Endometrium (tissue), 2 donors: ENCODE measurements around the gene ATP11B.
"Not testable (repeated sequence)": the region's sequence is repeated elsewhere in the genome, so short reads cannot be mapped to it uniquely, and the experiment has no call there.

Experiments used
- FAIRE-seq: peaks from 2 replicates; lab custom pipeline; 2012; peaks lifted over from hg19 to GRCh38; lab: Jason Lieb, UNC
- donor health status: control.
- donor health status: control.

ATP11B gene

DNA sequence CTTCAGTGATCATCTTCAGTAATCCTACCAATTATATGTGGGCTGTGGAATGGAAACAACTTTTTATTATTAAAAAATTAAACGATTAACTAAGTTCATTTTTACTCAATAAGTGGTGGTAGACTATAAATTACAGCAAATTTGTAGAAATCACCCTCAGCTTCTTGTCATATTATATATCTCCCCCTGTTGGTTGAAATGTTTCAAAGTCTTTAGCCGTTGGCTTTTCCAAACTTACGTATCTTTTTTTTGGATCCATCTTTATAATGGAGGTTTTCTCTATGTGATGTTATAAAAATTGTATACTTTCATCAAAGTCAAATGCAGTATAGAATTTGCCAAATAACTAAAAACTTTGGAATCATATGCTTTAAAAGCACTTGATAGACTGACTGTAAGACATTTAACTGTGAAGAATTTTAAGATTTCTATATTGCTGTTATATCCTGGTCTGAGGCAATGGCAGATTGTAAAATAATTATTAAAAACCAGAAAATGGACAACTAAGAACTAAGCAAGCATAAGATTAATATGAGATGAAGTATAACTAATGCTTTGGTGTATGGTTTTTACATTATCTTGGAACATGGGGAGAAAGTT lies 44.7 kb downstream of the ATP11B start:
- peak; percentile 80 for FAIRE-seq

DNA sequence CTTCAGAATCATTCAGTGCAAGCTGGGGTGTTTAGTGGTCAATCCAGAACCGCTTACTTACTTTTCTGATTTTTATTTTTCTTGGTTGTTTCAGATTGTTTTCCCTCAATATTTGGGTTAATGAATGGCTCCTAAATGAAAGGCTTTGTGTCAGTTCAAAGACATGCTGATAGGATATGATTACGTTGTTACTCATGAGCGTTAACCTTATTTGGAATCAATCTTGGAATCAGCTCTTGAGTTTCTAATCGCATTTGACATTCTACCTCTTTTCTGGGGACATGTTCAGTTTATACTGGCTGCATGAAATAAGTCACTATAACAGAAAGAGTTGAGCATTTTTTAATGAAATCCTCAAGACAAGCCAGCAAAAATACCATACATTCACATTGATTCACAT lies 50.2 kb downstream of the ATP11B start:
- no peak for FAIRE-seq

DNA sequence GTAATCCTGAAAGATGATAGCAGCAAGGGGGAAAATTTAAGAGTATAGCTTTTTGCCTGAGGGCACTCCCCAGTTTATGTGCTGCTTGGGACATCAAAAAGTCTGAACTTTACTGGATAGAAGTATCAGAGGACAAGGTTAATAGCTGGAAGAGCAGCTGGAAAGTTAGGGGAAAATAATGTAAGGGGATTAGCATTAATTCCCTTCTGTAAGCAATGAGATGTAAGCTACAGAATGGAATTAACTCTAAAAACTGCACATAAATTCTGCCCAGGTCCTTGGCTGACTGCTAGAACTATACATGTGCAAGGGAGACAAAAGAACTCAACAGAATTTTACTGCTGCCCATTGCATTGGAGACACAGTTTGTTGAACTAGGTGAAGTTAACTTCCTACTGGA lies 55.6 kb downstream of the ATP11B start:
- FAIRE-seq = no peak

DNA sequence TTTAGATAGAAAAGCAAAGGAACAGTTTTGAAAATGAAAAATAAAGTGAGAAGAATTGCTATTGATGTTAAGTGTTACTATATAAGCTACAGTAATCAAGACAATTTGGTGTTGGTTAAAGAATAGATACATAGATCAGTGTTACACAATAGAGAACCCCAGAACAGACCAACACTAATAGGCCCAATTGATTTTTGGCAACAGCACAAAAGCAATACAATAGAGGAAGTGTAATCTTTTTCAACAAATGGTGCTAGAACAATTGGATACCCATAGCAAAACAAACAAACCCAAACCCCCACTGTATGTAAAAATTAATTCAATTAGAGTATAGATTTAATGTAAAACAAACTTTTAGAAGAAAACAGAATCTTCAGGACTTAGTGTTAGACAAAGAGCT lies 61.8 kb downstream of the ATP11B start:
- FAIRE-seq = no peak

DNA sequence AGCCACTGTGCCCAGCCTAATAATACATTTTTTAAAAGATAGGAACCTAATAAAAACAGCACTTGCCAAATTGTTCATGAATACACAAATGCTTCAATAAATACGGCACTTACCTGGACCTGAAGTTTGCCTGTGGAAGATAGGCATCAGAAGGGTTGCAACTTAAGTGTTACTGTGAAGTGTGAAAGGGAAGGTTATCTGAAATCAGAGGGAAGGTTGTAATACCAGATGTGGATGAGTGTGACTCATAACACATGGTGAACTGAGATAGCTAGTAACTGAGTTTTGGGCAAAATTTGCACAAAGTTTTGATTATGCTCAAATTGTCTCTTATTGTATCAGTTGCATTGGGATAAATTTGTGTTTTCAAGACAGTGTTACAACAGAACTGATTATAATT lies 68.0 kb downstream of the ATP11B start:
- no peak for FAIRE-seq

DNA sequence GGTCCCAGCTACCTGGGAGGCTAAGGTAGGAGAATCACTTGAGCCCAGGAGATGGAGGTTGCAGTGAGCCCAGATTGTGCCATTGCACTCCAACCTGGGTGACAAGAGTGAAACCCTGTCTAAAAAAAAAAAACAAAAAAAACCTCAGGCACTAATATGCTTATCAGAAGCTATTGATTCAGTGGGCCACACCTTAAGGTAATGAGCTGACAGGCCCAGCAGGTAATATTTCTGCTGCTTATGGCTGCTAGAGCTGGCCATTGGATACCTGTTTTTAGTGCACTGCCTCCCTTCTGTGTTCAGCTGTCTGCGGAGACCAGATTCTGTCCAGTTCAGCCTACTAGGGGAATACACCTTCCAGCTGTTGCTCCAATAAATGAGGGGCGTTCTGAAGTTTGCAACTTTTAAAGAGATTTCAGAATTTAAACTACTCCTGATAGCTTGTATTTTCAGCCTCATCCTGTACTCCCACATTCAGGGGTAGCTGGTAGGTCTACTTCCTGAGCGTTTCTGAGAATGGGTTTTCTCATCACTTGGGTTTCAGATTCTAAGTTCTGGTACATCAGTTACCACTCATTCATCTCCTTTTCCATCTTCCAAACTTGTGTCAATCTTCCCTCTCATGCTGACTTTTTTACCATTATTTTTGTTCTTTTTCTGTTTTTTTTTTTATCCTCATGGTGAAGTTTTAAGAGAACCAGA lies 69.0 kb downstream of the ATP11B start:
- FAIRE-seq = no peak

DNA sequence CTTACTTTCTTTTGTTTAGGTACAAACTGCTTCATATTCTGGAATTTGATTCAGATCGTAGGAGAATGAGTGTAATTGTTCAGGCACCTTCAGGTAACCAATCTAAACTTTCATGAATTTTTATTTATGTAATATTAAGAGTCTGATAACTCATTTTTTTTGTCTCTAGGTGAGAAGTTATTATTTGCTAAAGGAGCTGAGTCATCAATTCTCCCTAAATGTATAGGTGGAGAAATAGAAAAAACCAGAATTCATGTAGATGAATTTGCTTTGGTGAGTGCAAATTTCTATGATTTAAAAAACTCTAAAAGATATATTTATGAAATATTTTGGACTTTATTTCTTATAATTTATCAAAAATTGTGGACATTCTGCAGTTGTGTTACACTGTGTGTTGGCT lies 75.8 kb downstream of the ATP11B start:
- FAIRE-seq = no peak

DNA sequence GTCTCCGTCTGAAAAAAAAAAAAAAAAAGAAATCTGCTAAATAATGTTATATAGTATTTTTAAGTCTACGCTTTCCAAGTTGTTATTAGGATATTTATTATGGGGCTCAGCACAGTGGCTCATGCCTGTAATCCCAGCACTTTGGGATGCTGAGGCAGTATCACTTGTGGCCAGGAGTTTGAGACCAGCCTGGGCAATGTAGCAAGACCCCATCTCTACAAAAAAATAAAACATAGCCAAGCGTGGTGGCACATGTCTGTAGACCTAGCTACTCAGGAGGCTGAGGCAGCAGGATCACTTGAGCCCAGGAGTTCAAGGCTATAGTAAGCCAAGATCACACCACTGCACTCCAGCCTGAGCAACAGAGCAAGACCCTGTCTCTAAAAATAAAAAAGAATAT lies 77.6 kb downstream of the ATP11B start:
- FAIRE-seq = not testable (repeated sequence)

DNA sequence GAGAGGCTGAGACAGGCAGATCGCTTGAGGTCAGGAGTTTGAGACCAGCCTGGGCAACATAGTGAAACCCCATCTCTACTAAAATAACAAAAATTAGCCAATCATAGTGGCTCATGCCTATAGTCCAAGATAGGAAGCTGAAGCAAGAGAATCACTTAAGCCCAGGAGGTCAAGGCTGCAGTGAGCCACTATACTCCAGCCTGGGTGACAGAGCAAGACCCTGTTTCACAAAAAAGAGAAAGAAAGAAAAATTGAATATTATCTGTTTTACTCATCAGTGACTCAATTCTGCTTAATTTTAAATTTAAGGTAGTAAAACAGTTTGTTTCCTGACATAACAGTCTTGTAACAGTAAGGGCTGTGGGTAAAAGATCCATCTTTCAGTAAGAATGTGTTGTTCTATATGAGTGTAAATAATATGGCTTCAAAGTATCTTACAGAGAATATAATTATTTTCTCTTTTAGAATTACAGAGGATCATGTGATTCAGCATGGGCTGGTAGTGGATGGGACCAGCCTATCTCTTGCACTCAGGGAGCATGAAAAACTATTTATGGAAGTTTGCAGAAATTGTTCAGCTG lies 85.8 kb downstream of the ATP11B start:
- FAIRE-seq = no peak

DNA sequence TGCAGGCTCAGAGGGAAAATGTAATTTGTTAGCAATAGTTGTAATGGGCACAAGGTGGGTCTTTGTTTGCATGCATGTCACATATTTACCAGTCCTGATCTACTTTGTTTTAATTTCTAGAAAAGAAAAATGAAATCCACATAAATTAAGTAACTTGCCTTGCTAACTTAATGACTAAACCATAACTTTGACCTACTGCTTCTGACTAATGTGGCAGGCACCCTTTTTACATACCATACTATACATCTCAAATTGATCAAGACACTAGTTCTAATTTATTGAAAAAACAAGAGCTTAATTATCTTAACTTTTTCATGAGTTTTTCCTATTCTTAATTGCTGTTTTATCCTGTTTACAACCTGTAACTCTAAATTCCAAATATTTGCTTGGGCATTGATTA lies 93.2 kb downstream of the ATP11B start:
- no peak for FAIRE-seq

DNA sequence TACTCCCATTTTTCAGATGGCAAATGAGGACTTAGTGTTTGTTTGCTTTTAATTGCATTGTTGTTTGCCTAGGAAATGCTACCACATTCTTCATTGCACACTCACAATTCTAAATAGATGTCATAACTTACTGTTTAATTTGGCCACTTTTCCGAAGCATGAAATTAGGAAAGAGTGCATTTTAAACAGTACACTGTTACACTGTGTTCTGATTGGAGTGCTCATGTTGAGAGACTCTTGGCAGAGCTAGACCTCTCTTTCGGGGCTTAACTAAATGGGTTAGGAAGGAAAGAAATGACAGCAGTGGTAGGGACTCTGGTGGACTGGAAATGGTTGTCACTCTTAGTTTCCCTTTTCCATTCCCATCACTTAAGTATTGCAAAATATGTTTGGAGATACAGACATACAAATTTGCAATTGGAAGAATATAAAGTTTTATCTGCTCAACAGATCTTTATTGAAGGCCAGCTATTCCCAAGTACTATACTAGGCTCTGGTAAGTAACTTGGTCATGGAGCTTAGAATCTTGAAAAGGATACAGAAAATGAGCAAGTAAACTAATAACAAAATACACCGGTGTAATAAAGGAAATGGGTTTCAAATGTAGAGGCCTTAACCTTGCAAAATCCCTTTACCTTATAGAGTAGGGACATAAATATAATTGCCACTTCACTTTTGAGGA lies 96.8 kb downstream of the ATP11B start:
- no peak for FAIRE-seq

DNA sequence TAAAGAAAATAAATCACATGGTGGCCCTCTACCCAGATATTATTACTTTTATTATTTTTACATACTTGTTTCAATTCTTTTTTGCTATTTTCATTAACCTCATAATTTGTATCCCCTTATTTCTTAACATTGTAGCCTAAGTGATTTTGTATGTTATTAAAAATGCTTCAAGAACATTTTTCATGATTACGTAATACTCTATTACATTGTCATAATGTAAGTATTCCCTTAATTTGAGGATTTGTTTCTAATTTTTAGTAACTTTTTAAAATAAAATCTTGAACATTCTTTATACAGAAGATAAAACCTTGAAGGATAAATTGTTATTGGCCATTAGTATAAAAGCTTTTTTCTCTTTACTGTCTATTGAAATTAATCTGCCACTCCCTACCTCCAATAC lies 98.1 kb downstream of the ATP11B start:
- no peak for FAIRE-seq

DNA sequence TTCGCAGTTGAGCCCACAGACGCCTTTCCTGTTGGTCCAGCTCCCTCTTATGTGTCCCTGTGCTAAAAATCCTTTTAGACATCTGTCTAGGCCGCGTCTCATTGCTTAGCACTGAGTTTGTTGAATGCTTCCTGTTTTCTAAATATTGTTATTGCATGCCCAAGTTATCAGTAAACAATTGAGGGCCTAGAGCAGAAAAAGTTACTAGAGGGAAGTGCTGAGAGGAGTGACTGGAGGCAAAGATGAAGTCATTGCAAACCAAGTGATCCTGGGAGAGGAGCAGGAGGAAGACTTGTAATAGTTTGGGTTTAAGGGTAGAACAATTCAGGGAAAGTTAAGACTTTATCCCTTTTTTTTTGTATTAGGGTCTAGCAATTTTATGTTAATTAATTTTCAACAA lies 98.9 kb downstream of the ATP11B start:
- no peak for FAIRE-seq

DNA sequence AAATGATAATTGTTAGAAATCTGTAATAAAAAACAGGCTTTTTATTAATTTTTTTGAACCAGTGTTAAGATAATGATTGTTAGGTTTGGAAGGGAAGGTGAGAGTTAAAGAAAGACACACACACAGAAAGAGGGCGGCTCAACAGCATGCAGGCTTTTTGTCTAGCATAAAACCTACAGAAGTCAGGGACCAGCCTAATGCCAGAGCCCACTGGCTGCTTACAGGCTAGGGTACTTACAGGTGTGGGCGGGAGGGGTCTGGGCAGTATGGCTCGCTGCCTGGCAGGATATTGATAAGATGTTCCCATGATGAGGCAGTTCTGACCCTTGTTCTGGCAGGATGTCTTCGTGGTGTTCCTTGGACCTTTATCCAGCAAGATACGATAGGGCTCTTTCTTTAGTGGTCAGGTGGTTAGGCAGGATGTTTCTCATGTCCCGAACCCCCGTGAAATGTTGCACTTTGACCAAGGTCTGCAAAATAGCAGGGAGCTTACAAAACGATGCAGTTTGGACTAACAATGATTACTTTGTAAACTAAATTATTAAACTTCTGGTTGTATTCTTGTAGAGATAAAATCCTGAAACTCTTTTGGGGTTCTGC lies 102.3 kb downstream of the ATP11B start:
- no peak for FAIRE-seq

DNA sequence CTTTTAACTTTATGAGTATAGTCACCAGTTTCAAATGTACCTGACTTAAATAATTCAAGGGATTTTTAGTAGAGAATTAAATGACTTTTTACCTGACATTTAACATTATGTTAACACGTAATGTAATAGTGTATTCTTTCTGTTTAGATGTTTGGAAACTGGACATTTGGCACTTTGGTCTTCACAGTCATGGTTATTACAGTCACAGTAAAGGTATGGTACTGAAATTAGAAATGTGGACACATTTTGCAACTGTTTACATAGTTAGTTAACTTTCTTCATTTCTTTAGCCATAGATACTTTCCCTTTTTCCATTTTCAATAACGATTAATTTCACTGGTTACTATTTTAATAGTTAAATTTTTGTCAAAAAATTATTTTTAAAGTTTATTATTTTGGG lies 103.2 kb downstream of the ATP11B start:
- no peak for FAIRE-seq

DNA sequence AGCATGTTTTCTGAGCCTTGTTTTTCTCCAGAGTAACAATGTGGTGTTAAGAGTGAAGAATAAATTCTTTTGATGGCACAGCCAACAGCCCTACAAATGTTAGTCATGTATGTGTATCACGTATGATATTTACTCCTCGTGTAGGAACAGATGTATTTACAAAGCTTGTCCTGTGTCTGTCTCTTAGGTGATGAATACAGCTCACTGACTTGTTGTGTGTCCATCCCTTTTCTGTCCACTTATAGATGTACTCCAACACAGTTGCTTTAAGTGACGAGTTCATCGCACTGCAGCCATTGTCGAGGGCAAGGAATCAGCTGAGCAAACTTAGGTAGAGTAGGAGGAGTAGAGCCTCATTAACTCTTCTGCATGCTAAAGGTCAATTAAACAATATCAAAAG lies 108.9 kb downstream of the ATP11B start:
- FAIRE-seq = no peak

DNA sequence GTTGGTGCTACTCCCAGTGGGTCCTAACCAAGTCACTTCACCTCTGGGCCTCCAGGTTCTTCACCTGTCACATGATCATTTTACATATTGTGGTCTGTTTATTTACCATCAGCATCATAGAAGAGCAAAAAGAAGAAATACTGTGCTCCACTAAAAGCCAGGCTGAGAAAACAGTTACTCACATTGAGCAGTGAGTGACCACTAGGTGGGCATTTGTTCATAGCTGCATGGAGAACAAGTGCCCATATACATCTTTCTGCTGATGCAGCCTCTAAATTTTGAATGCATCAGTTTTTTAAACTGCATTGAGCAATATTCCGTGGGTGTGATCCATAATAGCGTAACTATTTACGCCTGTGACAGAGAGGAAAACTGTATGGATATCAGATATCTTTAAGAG lies 110.9 kb downstream of the ATP11B start:
- FAIRE-seq = no peak

DNA sequence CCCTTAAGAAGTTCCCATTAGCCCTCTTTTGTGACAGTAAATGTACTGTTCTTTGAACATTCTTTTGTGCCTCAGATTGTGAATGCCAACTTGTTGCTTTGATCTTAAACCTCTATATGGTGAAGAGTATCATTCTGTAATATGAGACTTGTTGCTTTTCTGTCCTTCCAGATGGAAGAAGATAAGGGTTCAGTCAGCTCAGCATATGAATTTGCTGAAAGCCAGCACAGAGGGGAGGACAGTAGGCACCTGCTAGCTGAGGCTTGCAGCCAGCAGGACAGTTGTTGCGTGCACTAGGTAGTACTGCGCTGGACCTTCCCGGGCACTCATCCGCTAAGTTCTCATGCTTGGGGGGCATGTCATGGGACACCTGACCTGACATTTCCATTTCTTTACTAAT lies 112.3 kb downstream of the ATP11B start:
- no peak for FAIRE-seq

DNA sequence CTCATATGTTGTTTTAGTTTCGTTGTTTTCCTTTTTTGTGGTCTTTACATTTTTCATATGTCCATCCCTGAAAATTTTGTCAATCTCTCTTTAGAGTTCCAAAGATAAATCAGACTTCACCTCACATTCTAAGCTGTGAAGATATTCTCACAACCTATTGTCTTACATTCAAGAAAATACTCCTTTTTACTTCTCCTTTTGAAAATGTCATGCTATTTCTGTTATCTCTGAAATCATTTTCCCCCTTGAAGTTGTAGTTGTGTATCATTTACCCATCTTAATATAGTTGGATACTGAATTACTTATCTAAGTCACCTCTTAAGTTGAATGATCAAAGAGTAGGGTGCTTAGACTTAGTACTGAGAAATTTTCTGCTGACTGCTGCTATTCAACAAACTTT lies 112.7 kb downstream of the ATP11B start:
- no peak for FAIRE-seq

DNA sequence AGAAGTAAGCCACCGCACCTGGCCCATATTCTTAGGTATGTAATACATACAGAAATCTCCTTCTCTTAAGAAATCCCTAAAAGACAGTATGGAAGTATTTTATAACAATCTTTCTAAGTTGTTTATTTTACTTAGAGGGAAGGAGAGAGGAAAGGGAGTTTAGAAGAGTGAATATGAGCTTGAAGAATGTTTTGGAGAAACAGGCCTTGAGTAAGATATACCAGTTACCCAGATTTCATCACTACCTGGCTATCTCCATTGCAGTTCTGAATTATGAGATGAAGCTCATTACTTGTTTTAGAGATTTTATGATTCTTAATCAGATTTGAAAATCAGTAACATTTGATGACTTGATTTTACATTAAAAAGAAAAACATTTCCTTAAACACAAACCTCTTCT lies 115.2 kb downstream of the ATP11B start:
- no peak for FAIRE-seq

DNA sequence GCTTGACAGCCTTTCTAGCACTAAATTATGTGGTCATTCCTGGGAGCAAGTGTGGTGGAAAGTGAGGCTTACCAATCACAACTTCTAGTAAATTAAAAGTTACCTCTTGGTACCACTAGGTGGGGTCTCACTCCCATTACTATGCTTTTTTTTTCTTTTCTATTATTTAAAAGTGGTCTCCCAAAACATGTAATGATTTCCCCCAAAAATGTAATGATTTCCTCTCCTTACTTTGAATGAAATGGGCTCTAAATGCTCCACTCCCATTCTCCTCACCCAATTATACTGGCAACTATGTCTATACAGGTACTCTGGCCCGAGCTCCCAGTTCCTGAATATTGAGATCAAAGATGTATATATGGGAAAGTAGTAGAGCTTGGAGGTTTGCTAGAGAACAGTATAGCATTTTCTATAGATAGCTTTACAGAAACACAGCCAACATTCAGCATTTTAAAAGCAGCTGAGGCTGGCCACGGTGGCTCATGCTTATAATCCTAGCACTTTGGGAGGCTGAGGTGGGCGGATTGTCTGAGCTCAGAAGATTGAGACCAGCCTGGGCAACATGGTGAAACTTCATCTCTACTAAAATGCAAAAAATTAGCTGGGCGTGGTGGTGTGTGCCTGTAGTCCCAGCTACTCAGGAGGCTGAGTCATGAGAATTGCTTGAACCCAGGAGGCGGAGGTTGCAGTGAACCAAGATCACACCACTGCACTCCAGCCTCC lies 116.2 kb downstream of the ATP11B start:
- no peak for FAIRE-seq
